Measurements from ENCODE around the gene C1QTNF8.

Gene C1QTNF8

GRCh38 chr16:1122398-1122765, 26.3 kb upstream of the C1QTNF8 start:
- DNase-seq (ENCODE audit: low read depth), result no peak
- H3K4me3 ChIP-seq (ENCODE audit: low read length), result no peak overlapping the region
- TF ChIP-seq CTCF (IDR thresholded peaks at IDR 0.05; ENCODE audit: insufficient read depth, low read depth, low read length, missing control alignments), result no peak

DNA sequence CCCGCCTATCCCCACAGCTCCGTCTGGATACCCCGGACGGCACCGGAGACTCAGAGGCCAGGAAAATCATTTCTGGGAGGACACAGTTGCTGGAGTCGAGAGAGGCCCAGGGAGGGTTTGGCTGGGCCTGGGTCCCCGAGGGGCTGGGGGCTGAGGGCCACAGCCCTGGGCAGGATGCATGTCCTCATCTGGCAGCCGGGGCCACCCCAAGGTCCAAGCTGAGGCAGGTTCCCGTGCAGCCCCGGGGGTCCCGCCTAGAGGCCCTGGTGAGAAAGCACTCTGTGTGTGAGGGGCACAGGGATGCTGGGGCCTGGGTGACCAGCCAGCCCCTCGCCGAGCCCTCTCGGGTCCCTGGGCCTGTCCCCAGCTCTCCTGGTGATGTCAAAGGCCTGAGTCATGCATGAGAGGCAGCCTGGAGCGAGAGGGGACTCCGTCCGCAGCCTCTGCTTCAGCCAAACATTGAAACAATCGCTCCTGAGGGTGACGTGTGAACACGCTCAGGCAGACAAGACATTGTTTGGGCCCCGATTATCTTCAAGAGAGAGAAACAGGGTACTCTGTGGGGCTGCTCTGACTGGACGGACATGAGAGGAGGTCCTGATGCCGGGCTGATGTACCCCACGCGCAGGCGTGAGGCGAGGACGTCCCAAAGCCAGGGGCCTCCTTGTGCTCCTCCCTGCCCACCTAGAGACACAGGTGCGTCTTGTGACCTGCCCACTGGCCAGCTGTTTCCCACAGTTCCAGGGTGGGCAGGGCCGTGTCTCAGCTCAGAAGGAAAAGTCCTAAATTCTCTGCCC, 25.8 kb upstream of the C1QTNF8 start:
- no peak for TF ChIP-seq CTCF (IDR thresholded peaks at IDR 0.05; ENCODE audit: insufficient read depth, low read depth, low read length, missing control alignments)
- H3K4me3 ChIP-seq (ENCODE audit: low read length), result no peak overlapping the region
- no peak for DNase-seq (ENCODE audit: low read depth)

DNA sequence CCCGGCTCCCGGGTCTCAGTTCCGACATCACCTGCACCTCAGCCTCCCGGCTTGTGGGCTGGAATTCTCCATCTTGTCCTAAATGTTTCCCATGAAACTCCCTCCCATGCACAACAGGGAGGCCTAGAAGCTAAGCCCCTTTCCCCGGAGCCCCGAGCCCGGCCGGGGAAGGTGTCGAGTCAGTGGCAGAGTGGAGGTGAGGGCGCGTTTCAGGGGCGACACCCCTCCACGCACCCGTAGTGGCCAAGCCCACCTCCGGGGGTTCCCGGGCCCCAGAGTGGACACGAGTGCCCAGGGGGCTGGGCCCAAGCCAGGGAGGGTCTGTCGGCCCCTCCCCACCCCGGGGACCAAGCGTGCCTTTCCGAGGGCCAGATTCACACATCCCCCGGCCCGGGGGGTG, 25.0 kb upstream of the C1QTNF8 start:
- TF ChIP-seq CTCF (IDR thresholded peaks at IDR 0.05; ENCODE audit: insufficient read depth, low read depth, low read length, missing control alignments), result no peak

GRCh38 chr16:1120577-1120941, 24.5 kb upstream of the C1QTNF8 start:
- no peak for DNase-seq (ENCODE audit: low read depth)
- no peak overlapping the region for H3K4me3 ChIP-seq (ENCODE audit: low read length)
- TF ChIP-seq CTCF (IDR thresholded peaks at IDR 0.05; ENCODE audit: insufficient read depth, low read depth, low read length, missing control alignments), result no peak

More for the DNA sequence above, 25.0 kb upstream of the C1QTNF8 start:
- H3K4me3 ChIP-seq (ENCODE audit: low read length), result no peak overlapping the region
- no peak for DNase-seq (ENCODE audit: low read depth)

DNA sequence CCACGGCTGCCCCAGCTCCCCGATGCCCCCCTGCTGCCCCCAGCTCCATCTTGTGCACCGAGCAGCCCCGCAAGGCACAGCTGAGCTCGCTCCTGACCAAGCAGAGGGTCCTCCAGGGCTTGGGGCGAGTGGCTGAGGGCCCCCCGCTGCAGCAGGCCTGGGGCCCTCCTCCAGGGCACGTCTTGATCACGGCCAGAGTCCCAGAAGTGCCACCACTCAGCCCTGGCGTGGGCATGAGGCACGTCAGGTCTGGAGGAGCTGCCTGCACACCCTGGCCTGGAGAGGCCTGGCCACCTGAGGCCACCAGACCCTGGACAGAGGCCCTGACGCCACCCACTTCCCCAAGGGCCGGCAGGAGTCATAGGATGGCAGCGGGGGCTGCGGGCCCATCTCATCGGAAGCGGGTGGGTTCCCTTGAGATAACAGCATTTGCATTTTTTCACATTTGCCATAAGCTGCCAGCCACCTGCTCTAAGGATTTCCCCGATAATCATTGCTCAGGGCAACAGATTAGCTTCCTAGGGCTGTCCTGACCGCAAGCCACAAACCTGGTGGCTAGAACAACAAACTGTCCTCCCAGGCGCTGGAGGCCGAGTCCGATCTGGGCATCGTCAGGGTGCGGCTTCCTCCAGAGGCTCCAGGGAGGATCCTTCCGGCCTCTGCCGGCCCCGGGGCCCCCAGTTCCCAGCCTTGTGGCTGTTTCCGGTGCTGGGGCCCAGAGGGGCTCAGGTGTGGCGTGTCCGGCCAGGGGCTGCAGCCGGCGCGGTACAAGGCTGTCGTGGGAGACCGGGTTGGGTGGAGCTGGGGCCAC, 23.9 kb upstream of the C1QTNF8 start:
- TF ChIP-seq CTCF (IDR thresholded peaks at IDR 0.05; ENCODE audit: insufficient read depth, low read depth, low read length, missing control alignments), result no peak
- no peak overlapping the region for H3K4me3 ChIP-seq (ENCODE audit: low read length)
- DNase-seq (ENCODE audit: low read depth), result no peak

- TF ChIP-seq CTCF (IDR thresholded peaks at IDR 0.05; ENCODE audit: insufficient read depth, low read depth, low read length, missing control alignments), result no peak
- no peak for DNase-seq (ENCODE audit: low read depth)
- no peak overlapping the region for H3K4me3 ChIP-seq (ENCODE audit: low read length)
Observed at GRCh38 chr16:1119129-1119528, 23.1 kb upstream of the C1QTNF8 start.

Data from epithelial cell of esophagus (primary cell).